ENCODE results near the gene NPW.

NPW gene

GRCh38 chr16:2037115-2037514, 17.5 kb downstream of the NPW start:
- DNase-seq: no peak

DNA sequence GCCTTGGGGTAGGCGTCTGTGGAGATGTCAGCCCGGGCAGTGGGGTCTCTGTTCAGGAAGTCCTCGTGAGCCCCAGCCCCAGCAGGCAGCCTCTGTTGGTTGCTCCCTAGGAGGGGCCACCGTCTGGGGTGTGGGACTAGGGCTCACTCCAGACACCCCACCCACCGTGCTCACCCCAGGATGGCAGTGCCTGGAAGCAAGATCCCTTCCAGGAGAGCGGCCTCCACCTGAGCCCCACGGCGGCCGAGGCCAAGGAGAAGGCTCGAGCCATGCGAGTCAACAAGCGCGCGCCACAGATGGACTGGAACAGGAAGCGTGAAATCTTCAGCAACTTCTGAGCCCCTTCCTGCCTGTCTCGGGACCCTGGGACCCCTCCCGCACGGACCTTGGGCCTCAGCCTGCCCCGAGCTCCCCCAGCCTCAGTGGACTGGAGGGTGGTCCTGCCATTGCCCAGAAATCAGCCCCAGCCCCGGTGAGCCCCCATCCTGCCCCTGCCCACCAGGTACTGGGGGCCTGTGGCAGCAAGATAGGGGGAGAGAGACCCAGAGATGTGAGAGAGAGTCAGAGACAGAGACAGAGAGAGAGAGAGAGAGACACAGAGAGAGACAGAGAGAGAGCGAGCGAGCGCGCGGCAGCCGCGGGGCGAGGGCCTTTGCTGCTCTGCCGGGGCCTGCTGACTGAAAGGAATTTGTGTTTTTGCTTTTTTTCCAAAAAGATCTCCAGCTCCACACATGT, 18.2 kb downstream of the NPW start:
- DNase-seq: no peak

- no peak for DNase-seq
Measured at GRCh38 chr16:2038382-2039231, 19.0 kb downstream of the NPW start.

- DNase-seq: no peak
Measured at GRCh38 chr16:2039274-2040031, 19.9 kb downstream of the NPW start.

- DNase-seq: no peak
Measured at GRCh38 chr16:2040041-2040786, 20.6 kb downstream of the NPW start.

- no peak for DNase-seq
Measured at GRCh38 chr16:2040787-2041522, 21.4 kb downstream of the NPW start.

GRCh38 chr16:2042171-2042985, 22.8 kb downstream of the NPW start:
- DNase-seq: no peak

DNA sequence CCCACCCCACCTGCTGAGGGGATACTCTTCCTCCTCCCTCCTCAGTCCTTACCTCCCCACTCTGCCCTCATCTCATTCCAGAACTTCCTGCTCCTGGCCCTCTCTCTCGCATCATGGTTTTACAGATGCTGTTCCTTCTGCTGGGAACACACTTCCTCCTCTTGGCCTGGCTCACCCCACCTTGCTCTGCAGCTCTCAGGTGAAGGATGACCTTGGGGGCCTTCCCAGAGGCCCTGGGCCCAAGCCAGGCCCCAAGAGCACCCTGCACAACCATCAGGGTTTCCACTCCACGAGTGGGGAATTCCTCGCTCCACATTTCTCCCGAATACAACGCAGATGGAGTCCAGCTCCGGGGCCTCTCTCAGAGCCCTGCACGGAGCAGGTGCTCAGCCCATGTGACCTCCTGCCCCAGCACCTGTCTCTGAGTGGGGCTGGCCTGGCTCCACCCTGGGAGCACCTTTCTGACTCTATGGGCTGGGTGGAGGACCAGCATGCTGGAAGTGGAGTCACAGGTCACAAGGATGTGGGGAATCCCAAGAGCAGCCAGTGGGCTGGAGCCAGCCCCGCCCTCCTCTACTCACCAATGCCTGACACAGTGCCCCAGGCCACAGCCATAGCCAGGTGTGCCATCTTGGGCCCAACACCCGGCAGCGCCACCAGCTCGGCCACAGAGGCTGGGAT, 23.5 kb downstream of the NPW start:
- no peak for DNase-seq

DNA sequence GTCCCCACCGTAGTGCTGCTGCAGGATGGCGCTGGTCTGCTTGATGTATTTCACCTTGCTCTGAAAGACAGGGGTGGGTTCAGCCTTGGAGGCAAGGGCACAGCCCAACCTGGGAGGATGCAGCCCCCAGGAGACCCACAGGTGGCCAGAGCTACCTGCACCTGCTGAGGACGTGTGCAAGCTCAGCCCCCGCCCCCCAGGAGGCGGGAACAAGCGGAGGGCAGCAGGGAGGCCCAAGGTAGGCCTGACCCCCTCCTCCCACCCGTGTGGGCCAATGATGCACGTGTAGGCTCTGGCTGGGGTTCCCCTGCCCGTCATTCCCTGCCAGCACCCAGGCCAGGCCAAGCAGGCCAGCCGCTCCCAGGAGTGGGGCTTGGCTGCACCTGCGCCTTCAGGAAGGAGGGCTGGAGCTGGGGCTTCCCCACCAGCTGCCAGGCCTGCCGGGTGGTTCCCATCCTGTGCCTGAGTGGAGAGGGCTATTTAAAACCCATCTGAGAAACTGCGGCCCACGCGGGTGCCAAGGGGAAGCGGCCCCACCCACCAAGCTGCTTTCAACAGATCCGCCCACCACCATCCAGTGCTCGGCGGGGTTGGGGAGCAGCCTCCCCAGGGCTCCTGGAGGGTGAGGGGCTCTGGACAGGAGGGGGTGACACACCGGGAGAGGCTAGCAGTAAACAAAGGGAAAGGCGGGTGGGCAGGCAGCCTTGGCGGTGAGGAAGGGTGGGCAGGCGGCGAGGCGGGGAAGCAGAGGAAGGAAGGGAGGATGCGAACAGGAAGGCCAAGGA, 24.3 kb downstream of the NPW start:
- no peak for DNase-seq

DNA sequence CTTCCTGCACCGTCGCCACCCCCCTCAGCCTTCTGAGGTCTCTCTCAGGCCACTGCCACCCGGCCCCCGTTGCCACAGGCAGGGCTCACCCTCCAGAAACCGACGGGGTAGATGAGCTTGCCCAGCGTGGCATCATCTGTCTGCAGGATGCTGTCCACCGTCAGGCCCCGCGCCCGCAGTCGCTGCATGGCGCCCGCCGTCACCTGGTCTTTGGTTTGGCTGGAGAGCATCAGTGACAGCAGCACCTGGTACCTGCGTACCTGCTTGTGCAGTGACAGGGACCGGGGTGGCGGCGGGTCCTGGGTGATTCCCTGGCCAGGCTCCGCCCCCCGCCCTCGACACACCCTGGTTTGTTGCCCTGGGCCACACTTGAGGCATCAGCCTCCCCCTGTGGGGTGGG, 25.0 kb downstream of the NPW start:
- no peak for DNase-seq

- no peak for DNase-seq
Measured at GRCh38 chr16:2045965-2046892, 26.6 kb downstream of the NPW start.

GRCh38 chr16:2046893-2047329, 27.3 kb downstream of the NPW start:
- DNase-seq: no peak

GRCh38 chr16:2047330-2048115, 27.9 kb downstream of the NPW start, which contains the start of the genes NTHL1 and TSC2:
Gene NTHL1 (minus strand): TSS chr16:2047834. CDS start chr16:2047823, 11 bp downstream.
Gene TSC2 (plus strand): TSS chr16:2047985. CDS start chr16:2048616, 631 bp downstream.
- peak; percentile 92 for DNase-seq

DNA sequence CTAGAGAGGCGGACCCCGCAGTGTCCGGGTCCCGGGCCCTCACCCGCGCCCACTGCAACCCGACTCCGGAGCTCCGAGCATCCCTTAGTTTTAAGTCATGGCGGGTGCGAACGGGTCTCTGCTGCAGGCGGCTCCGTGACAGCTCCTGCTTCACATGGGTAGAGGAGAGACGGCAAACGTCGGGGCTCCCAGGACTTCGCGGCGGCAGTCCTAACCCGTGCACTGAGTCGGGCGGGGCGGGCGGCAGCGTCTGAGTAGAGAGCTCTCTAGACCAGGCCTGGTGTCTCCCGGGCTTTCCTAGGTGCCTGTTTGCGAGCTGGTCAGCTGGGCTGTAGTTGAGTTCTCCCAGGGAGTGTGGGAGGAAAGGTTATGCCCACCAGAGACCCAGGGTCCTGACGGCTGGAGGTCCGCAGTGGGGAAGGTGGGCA, 28.5 kb downstream of the NPW start:
- DNase-seq: no peak

DNA sequence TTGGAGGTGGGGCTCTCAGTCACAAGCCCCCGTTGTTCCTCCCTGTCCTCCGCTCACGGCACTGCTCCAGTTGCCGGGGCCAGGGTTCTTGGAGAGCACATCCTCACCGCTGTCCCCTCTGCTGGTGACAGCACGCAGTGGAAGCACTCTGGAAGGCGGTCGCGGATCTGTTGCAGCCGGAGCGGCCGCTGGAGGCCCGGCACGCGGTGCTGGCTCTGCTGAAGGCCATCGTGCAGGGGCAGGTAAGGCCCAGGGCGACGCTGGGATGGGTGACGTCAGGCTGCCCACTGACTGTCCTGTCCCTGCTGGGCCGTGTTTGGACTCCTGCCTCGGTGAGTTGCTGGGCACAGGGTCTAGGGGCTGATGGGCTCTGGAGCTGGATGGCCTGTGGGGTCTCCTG, 33.6 kb downstream of the NPW start:
- DNase-seq: no peak

- DNase-seq: no peak
Measured at GRCh38 chr16:2053897-2054296, 34.3 kb downstream of the NPW start.

- no peak for DNase-seq
Measured at GRCh38 chr16:2054543-2055245, 35.1 kb downstream of the NPW start.

All from stimulated activated CD4-positive, alpha-beta T cell treated with anti-CD3 and anti-CD28 coated beads, Interleukin-12 subunit alpha, Interleukin-12 subunit beta, amount 100 ng/mL, for 4 hours (primary cell).